Uterus (tissue), 4 donors: Measurements from ENCODE around the gene PRSS57. TPM values are rescaled to one million over a fixed set of nuclear protein-coding genes. Genes with fewer than 3 reads are reported as not detected.

Experiments
- DNase-seq, 2 donors: peaks; one replicate each; pipeline ENCODE4 v3.0.0-alpha.2; 2019 to 2020
- H3K27ac ChIP-seq, 2 donors: fragments of 200-600 bp; sonication (generic); 1 replicate in 1 of 2; 2 replicates in 1 of 2; pipeline ENCODE4 v1.5.1; 2016 to 2018
- H3K27me3 ChIP-seq, 2 donors: fragments of 200-600 bp; sonication (generic); one replicate each; pipeline ENCODE4 v1.5.1; 2018 to 2019; ENCODE audit warnings: control low read depth in 1 of 2
- H3K36me3 ChIP-seq, 2 donors: fragments of 200-600 bp; sonication (generic); one replicate each; pipeline ENCODE4 v1.5.1; 2019; ENCODE audit warnings: control low read depth in 1 of 2
- H3K4me1 ChIP-seq, 2 donors: fragments of 200-600 bp; sonication (generic); one replicate each; pipeline ENCODE4 v1.5.1; 2018 to 2019; ENCODE audit warnings: control low read depth in 1 of 2
- H3K4me3 ChIP-seq, 2 donors: fragments of 200-600 bp; sonication (generic); 1 replicate in 1 of 2; 2 replicates in 1 of 2; pipeline ENCODE4 v1.5.1; 2018 to 2019; ENCODE audit warnings: mild to moderate bottlenecking in 1 of 2
- H3K9me3 ChIP-seq, 2 donors: fragments of 200-600 bp; sonication (generic); one replicate each; pipeline ENCODE4 v1.5.1; 2019; ENCODE audit warnings: control low read depth in 1 of 2
- POLR2A ChIP-seq, 2 donors: fragments of 450-650 bp; IDR thresholded peaks; one replicate each; pipeline ENCODE4 v1.6.1; 2016; ENCODE audit warnings: antibody characterized with exemption in 2 of 2, mild to moderate bottlenecking in 1 of 2, moderate library complexity in 1 of 2
- intact Hi-C: fragments of 100-400 bp; cut with DNase I; formaldehyde crosslinking; loops from one replicate; pipeline ENCODE4 v1.15.1; 2023; ENCODE audit warnings: low total_unique reads
- total RNA-seq, 4 donors: library from RNA; depleted of rRNA in 3 of 4; stranded (reverse); fragments of >200 nt in 3 of 4; gene quantifications; one replicate each; pipeline versions ENCODE4 v1.1.0 to v1.2.4, GENCODE V29; 2014 to 2023
- TF ChIP-seq, protein P1 (sequence below), 4 experiments: fragments of 200-600 bp in 2 of 4; fragments of 450-650 bp in 2 of 4; sonication (generic) in 2 of 4; IDR thresholded peaks; one replicate each; pipeline ENCODE4 v1.5.1; 2016 to 2019; ENCODE audit warnings: antibody characterized with exemption in 4 of 4, mild to moderate bottlenecking in 2 of 4, moderate library complexity in 1 of 4
- donor health status: DM: yes; HTN: yes; CAD: no.

PRSS57 gene
- total RNA-seq, 4 donors from 2014 or later = not detected

DNA sequence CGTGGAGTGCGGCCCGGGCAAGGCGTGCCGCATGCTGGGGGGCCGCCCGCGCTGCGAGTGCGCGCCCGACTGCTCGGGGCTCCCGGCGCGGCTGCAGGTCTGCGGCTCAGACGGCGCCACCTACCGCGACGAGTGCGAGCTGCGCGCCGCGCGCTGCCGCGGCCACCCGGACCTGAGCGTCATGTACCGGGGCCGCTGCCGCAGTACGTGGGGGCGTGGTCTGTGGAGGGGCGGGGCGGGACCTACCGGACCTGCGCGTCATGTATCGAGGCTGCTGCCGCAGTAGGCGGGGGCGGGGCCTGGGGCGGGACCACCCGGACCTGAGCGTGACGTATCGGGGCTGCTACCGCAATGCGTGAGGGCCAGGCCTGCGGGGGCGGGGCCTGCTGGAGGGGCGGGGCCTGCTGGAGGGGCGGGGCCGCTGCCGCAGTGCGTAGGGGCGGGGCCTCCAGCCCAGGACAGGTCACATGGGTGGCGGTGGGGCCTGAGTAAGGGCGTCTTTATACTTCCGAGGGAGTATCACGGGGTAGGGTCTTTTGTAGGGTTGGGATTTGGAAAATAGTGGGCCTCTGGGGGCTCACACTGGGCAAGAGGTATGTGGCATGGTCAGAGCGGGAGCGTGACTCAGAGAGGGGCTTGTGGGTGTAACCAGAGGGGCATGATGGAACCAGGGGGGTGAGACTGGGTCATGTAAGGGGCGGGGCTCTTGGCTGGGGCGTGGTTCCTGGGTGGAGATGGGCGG, 14.8 kb downstream of the PRSS57 start:
- Histone ChIP-seq H3K4me3 (peak overlapping the region; percentile 30 to 68), H3K4me1 (peaks cover 0 to 14% of the 10 kb centered on the region in 2 donors), H3K36me3 (no peaks in the 10 kb centered on the region), H3K27me3 (no peaks in the 10 kb centered on the region), H3K27ac (peak overlapping the region; percentile 90 to 92), H3K9me3 (no peaks in the 10 kb centered on the region)
- peak; percentile 99 to 100 for DNase-seq
- intact Hi-C loops = no loop called here
- TF ChIP-seq POLR2A (IDR thresholded peaks at IDR 0.05) = peak; percentile 86 to 95
- TF ChIP-seq, protein P1, sequence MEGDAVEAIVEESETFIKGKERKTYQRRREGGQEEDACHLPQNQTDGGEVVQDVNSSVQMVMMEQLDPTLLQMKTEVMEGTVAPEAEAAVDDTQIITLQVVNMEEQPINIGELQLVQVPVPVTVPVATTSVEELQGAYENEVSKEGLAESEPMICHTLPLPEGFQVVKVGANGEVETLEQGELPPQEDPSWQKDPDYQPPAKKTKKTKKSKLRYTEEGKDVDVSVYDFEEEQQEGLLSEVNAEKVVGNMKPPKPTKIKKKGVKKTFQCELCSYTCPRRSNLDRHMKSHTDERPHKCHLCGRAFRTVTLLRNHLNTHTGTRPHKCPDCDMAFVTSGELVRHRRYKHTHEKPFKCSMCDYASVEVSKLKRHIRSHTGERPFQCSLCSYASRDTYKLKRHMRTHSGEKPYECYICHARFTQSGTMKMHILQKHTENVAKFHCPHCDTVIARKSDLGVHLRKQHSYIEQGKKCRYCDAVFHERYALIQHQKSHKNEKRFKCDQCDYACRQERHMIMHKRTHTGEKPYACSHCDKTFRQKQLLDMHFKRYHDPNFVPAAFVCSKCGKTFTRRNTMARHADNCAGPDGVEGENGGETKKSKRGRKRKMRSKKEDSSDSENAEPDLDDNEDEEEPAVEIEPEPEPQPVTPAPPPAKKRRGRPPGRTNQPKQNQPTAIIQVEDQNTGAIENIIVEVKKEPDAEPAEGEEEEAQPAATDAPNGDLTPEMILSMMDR (IDR thresholded peaks at IDR 0.05) = peak in 3 of 4 experiments; percentile 65 to 77 (median 65)

DNA sequence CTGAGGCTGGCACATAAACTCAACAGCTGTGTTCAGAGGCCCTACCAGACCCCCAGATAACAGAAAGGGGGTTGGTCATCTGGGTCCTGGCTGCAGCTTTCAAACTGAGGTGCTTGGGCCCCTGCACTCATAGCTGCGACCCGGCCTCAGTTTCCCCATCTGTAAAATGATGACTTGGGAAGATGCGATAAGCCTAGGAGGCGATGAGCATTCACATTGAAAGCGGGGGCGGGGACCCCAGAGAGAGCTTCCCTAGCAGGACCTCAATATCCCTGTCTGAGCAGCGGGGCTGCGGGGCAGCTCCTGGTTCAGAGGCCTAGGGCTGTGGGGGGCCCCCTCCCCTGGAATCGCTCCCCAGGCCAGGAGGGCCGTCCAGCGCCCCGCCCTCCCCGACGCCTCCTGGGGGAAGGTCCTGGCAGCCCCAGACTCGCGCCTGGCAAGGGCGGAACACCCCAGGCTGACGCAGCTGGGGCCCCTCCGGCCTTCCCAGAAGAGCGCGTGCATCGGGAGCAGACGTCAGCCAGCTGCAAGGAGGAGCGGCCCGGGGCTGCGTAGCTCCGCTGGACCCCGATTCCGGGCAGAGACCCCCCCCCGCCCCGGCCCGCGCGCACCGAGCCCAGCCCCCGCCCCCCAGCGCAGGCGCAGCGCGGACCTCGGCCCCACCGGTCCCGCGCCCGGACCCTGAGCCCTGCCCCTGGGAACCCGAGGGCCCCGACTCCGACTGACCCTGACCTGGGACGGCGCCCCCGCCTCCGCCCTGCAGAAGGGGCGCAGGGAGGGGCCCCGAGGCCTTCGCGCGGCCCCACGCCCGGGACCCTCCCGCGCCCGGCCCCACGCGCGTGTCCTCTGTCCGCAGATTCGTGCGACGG, 15.6 kb downstream of the PRSS57 start:
- H3K27me3 ChIP-seq = no peaks in the 10 kb centered on the region
- H3K27ac ChIP-seq = peak overlapping the region; percentile 90 to 92
- peak; percentile 55 to 81 for DNase-seq
- no peaks in the 10 kb centered on the region for H3K9me3 ChIP-seq
- peaks cover 0 to 14% of the 10 kb centered on the region in 2 donors for H3K4me1 ChIP-seq
- H3K36me3 ChIP-seq = no peaks in the 10 kb centered on the region
- intact Hi-C loops = no loop called here
- H3K4me3 ChIP-seq = peak overlapping the region; percentile 30 to 68
- TF ChIP-seq, protein P1 (IDR thresholded peaks at IDR 0.05) = no peak
- TF ChIP-seq POLR2A (IDR thresholded peaks at IDR 0.05) = no peak

DNA sequence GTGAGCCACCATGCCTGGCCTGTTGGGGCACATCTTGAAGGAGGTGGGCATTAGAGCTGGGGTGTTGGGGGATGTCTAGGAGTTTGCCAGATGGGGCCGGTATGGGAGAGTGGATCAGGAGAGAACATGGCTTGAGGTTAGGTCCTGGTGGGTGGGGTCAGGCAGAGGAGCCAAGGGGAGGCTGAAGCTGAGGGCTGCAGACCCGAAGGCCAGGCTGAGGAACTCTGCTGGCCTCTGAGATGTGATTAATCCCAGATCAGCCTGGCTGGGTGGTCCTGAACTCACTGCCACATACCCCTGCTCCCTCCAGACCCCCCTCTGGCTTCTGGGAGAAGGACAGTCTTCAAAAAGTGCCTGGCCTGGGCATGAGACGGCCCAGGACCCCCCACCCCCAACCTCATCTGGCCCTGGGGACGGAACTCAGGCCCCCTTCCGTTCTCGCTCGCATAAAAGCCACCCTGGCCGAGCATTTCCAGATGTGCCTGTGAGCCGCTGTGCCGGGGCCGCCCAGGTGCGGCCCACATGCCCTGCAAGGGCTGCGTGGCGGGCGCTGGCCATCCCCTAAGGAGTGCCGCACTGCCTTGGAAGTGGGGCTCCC, 16.4 kb downstream of the PRSS57 start:
- Histone ChIP-seq H3K36me3 (no peaks in the 10 kb centered on the region), H3K9me3 (no peaks in the 10 kb centered on the region), H3K4me3 (peak overlapping the region in 1 of 2 donors; percentile 68), H3K27ac (peak overlapping the region; percentile 90 to 92), H3K4me1 (peaks cover 0 to 14% of the 10 kb centered on the region in 2 donors), H3K27me3 (no peaks in the 10 kb centered on the region)
- peak in 1 of 2 donors; percentile 23 for DNase-seq
- TF ChIP-seq, protein P1 (IDR thresholded peaks at IDR 0.05) = no peak
- no peak for TF ChIP-seq POLR2A (IDR thresholded peaks at IDR 0.05)
- intact Hi-C loops = no loop called here

DNA sequence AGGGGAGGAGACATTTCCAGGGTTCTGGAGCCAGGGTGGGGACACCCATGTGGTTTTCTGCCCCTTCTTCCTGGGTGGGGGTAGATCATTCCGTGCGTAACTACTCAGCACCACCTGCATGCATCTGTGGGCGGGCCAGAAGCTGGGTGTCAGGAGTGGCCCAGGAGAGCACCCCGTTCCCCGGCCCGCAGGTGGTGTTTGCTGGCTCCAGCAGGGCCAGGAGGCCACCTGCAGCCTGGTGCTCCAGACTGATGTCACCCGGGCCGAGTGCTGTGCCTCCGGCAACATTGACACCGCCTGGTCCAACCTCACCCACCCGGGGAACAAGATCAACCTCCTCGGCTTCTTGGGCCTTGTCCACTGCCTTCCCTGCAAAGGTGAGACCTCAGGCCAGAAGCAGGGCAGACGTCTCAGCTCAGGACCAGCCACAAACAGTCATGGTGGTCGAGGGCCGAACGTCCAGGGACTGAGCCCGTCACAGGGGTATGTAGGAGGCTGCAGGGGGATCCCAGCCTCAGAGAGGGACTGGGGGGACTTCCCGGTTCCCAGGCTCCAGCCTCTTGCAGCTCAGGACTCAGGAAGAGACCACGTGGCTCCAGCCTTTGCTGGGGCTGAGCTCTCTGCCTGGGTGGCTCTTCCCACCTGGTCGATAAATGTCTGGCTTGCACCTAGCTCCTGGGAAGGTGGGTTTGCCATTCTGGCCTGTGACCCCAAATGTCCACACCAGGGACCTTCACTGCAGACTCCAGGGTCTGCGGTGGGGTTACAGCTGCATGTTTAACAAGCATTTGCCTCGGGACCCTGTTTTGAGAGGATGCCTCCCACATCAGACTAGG, 17.4 kb downstream of the PRSS57 start:
- H3K4me1 ChIP-seq = peaks cover 0 to 14% of the 10 kb centered on the region in 2 donors
- no peaks in the 10 kb centered on the region for H3K27me3 ChIP-seq
- H3K9me3 ChIP-seq = no peaks in the 10 kb centered on the region
- intact Hi-C loops = no loop called here
- no peaks in the 10 kb centered on the region for H3K36me3 ChIP-seq
- peak overlapping the region; percentile 77 to 90 for H3K27ac ChIP-seq
- TF ChIP-seq POLR2A (IDR thresholded peaks at IDR 0.05) = no peak
- no peak for DNase-seq
- peak overlapping the region; percentile 42 to 63 for H3K4me3 ChIP-seq

DNA sequence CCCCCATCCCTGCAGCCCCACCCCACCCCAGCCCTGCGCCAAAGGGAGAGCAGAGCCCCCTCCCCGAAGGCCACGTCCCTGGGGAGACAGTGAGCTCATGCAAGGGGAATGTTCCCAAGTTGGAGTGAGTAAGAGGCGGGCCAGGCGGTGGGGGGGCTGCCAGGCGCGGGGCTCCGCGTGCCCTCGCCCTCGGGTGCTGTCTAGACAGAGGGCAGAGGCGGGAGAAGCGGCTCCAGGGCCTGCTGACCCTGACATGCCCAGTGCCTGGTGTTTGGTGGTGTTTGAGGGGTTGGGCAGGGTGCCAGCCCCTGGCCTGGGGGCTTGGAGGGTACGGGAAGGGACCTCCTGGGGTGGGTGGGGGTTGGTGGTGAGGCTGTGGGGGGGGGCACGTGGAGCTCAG, 18.1 kb downstream of the PRSS57 start:
- Histone ChIP-seq H3K27ac (peak overlapping the region; percentile 77 to 90), H3K36me3 (no peaks in the 10 kb centered on the region), H3K27me3 (no peaks in the 10 kb centered on the region), H3K9me3 (no peaks in the 10 kb centered on the region), H3K4me3 (peak overlapping the region; percentile 42 to 63), H3K4me1 (peaks cover 0 to 14% of the 10 kb centered on the region in 2 donors)
- peak; percentile 80 to 86 for DNase-seq
- no peak for TF ChIP-seq POLR2A (IDR thresholded peaks at IDR 0.05)
- TF ChIP-seq, protein P1 (IDR thresholded peaks at IDR 0.05) = no peak
- intact Hi-C loops = no loop called here
